GM19328 (cell line): ENCODE results near the gene DYRK1B.
"Not testable (repeated sequence)": the region's sequence is repeated elsewhere in the genome, so short reads cannot be mapped to it uniquely, and the experiment has no call there.

Experiments
- ATAC-seq: cut with Tn5 transposase; IDR thresholded peaks from one replicate; pipeline ENCODE4 v1.9.1; 2021; ENCODE audit warnings: mild to moderate bottlenecking, moderate library complexity; ENCODE audit not compliant: unreplicated experiment

The DYRK1B gene

DNA sequence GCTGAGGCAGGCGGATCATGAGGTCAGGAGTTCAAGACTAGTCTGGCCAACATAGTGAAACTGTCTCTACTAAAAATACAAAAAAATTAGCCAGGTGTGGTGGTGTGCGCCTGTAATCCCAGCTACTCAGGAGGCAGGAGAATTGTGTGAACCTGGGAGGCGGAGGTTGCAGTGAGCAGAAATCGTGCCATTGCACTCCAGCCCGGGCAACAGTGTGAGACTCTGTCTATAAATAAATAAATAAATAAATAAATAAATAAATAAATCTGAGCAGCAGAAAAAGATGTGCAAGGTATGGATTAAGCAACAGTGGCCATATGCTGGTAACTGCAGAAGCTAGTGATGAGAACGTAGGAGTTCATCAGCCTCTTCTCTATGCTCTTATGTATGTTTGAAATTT lies 19.9 kb downstream of the DYRK1B start:
- not testable (repeated sequence) for ATAC-seq

DNA sequence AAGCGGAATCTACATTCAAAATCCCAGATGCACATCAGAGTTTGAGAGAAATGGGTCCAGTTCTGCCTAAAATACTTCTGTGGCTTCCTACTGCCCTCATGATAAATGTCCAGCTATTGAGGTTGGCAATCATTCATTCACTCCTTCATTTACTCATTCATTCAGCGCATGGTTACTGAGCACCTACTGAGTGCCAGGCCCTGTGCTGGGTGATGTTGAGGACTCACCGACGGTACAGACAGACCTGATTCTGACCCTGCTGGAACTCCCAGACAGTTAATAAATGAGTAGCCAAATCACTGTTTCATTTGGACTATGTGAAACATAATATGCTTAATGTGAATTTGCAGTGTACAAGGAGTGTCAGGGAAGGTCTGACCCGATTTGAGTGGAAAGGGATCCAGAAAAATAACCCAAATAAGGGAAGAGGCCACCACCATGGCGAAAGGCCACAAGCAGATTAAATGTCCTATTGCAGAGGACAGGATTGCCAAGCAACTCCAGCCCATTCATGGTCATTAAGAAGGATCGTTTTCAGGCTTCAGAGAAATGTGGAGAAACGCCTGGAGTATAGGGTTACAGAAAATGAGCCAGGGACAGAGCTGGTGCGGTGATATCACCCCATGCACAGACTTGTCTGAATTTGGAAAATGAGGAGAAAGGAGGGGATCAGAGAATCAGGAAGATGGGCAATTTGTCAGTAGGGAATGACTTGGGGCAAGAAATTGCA lies 20.5 kb downstream of the DYRK1B start:
- ATAC-seq = no peak

DNA sequence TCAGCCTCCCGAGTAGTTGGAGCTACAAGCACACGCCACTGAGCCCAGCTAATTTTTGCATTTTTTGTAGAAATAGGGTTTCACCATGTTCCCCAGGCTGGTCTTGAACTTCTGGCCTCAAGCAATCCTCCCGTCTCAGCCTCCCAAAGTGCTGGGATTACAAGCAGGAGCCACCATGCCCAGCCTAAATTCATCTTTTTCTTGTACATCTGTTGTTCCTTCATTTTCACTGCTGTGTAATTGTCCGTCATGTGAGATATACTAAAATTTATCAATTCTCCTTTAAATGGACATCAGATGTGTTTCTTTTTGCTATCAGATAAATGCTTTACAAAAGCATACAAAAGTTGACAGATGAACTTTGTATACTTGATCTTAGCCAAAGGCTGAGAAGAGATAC lies 22.9 kb downstream of the DYRK1B start:
- ATAC-seq = no peak

DNA sequence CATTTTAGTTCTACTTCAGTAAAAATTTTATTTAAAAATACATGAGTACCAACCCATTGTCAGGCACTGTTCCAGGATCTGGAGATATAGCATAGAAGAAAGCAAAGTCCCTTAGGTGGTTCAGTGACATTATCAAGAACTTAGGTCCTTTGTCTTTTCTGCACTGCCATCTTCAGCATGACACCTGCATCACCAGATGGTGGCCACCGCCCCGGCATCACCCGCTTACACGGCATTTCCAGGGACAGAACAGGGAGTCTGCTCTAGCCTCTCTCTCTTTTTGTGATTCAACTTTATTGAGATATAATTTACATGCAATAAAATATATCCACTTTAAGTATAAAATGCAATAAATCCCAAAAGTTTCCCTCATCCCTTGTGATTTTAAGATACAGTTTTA lies 23.5 kb downstream of the DYRK1B start:
- no peak for ATAC-seq

DNA sequence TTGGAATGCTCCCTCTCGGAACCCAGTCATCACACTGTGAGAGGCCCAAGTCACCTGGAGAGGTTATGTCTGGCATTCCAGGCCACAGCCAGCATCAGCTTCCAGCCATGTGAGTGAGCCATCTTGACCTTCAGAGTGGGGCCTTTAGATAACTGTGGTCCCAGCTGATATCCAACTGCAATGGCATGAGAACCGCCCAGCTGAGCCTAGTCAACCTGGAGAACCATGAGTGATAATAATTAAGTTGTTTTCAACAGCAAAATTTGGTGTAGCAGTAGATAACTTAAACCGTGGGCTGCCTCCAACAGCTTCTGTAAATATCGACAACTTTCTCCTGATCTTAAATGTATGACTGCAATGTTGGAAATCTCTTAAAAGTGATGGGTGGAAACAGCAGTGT lies 24.6 kb downstream of the DYRK1B start:
- no peak for ATAC-seq

DNA sequence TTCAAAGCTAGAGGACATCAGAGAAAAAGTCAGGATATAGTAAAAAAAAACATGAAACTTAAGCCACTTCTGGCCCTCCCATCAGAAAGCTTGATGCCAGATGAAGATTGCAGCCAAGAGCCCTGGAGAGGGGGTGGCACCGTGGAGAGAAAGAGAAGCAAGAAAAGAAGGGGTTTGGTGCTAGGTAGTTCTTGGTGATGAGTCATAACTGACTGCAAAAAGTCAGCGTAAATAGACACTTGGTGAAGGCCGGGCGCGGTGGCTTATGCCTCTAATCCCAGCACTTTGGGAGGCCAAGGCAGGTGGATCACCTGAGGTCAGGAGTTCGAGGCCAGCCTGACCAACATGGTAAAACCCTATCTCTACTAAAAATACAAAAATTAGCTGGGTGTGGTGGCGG lies 25.3 kb downstream of the DYRK1B start:
- ATAC-seq = not testable (repeated sequence)

DNA sequence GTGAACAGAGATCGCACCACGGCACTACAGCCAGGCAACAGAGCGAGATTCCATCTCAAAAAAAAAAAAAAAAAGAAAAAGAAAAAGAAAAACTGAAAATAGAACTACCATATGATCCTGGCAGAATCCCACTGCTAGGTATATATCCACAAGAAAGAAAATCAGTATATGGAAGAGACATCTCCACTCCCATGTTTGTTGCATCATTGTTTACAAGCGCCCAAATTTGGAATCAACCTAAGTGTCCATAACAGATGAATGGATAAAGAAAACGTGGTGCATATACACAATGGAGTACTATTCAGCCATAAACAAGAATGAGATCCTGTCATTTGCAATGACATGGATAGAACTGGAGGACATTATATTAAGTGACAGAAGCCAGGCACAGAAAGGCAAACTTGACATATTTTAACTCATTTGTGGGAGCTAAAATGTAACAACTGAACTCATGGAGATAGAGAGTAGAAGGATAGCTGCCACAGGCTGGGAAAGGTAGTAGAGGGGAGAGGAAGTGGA lies 26.1 kb downstream of the DYRK1B start:
- no peak for ATAC-seq

DNA sequence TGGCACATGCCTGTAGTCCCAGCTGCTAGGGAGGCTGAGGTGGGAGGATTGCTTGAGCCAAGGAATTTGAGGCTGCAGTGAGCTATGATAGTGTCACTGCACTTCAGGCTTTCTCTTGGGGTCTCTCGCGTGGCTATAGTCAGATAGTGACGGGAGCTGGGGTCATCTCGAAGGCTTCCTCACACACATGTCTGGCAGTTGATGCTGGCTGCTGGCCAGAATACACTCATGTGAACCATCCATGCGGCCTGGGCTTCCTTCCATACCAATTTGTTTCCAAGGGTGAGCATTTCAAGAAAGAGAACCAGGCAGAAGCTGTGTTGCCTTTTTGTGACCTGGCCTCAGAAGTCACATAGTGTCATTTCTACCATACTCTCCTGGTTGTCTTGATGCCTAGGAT lies 28.9 kb downstream of the DYRK1B start:
- no peak for ATAC-seq

DNA sequence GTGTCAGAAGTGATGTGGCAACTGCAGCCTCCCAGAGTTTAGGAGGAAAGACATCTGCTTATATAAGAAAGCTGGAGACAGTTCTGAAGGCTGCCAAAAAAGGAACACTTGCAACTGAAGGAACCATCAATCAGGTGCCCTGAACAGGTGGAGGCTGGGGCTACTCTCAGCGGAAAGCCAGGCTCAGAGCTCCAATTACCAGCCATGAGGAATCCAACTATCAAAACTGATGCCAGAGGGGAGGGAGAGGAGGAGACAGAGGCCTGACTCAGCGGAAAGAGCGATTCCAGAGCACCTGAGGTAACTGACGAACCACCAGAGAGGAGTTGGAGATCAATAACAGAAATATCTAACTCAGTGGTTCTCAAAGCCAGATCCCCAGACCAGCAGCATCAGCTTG lies 31.0 kb downstream of the DYRK1B start:
- no peak for ATAC-seq

DNA sequence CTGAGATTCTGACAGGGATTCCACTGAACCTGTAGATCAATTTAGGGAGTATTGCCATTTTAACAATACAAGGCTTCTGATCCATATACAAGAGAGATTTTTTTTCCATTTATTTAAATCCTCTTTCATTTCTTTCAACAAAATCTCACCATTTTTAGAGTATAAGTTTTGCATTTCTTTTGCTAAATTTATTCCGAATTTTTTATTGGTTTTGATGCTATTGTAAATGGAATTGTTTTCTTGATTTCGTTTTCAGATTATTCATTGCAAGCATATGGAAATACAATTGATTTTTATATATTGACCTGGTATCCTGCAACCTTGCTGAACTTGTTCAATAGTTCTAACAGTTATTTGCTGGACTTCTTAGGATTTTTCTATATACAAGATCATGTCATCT lies 36.9 kb downstream of the DYRK1B start:
- no peak for ATAC-seq

DNA sequence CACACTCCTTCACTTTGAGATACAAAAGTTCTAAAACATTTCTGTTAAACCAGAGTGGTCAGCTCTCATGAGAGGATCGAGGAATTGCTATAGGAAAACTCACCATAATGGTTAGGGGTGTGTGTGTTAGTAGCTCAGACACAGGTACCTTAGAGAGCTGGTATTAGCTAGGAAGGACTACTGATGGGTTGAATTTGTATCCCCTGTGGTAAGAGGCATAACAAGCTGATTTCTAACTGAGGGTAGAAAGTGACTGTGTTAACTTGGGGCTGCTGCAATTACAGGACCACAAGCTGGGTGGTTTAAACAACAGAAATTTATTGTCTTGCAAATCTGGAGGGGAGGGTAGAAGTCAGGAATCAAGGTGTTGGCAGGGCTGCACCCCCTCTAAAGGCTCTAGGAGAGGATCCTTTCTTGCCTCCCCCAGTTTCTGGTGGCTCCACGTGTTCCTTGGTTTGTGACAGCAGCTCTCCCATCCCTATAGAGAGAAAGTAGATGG lies 37.9 kb downstream of the DYRK1B start:
- ATAC-seq = no peak

DNA sequence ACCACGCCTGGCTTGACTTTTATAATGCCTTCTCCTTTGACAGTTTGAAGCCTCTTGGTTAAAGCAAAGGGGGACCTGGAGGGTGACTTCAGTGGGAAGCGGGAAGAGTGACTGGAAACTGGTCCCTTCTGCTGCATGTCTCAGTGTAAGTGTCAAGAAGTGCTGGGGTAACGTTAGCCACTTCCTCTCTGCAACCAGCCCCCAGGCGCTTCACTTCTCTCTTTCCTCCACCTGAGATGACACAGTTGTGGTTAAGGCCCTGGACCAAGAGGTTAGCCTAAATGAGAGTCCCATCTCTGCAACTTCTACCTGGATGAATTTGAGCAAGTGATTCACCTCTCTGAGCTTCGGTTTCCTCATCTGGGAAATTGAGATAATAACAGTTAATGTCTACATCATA lies 39.0 kb downstream of the DYRK1B start:
- no peak for ATAC-seq

DNA sequence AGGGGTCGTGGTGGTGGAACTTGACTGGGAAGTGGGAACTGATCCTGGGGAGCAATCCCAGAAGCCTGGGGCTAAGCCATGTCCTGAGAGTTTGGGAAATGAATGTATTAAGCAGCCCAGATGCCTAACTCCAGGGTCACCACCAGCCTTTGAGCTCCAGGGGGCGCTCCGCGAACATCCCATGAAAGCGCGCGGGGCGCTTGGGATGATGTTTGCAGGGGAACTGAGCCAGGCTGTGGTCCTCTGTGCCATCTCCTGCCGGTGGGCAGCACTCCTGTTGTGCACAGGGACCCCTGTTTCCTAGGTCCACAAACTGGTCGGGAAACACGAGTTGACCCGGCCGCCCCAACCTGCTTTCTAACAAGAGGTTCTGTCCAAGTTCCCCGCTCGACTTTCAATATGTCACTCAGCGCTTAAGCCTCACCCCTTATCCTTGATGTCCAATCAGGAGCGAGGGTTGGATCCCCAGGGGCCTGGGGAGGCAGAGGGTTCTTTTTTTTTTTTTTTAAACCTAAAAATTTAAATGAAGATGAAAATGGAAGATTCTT lies 40.9 kb downstream of the DYRK1B start:
- ATAC-seq = no peak

DNA sequence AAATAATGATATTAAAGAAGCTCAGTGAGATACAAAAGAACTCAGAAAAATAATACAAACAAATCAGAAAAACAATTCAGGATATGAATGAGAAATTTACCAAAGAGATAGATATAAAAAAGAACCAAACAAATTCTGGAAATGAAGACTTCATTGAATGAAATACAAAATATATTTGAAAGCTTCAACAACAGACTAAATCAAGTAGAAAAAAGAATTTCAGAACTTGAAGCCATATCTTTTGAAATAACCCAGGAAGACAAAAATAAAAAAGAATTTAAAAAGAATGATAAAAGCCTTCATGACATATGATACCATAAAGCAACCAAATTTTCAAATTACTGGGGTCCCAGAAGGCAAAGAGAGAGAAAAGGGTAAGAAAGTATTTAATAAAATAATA lies 45.7 kb downstream of the DYRK1B start:
- ATAC-seq = no peak

DNA sequence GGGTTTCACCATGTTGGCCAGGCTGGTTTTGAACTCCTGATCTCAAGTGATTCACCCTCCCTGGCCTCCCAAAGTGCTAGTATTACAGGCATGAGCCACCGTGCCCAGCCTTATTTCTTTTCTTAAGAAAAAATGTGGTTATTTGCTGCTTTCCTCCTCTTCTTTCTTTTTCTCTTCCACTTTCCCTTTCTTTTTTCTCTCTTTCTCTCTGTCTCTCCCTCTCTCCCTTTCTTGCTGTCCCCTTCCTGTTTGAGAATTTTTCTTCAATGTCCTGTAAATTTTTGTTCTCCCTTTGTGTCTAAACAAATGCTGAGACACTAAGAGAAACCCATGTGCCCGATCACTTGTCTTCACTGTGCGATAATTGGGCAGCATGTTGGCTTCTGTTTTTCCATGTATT lies 53.1 kb downstream of the DYRK1B start:
- ATAC-seq = no peak

DNA sequence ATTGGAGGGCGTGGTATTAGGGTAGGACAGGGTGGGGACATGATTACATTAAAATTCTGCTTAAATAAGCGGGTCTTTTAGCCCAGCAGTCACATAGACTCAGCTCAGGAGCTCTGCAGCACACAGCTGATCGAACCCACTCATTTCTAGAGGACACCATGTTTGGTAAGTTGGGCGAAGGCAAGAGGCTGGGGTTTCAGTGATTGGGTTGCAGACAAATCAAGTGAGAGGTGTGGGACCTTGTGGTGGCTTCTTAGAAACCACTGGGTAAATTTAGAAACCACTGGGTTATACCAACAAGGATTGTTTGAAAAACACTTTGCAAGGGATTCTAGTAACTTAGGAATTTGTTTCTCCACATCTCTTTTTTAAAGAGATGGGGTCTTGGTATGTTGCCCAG lies 55.2 kb downstream of the DYRK1B start, which contains the start of gene LEUTX:
Gene LEUTX, plus strand, starts transcription at position 92 of the 400 bp plus-strand sequence. Its CDS starts 67 bp downstream, at position 159.
- no peak for ATAC-seq
